Gastrocnemius medialis (tissue), 4 donors: ENCODE data around the gene JMY. TPM values are rescaled to one million over a fixed set of nuclear protein-coding genes. Genes with fewer than 3 reads are reported as not detected.

Source experiments
- ATAC-seq, 2 donors: fragments of 150-250 bp; one replicate each; pipeline ENCODE4 v1.9.1; 2016
- DNase-seq, 2 donors: peaks; one replicate each; pipeline ENCODE4 v3.0.0-alpha.2; 2019
- H3K27ac ChIP-seq, 4 donors: fragments of 200-600 bp; sonication (generic); 1 replicate in 1 of 4; 2 replicates in 3 of 4; pipeline ENCODE4 v1.5.1; 2016 to 2018; ENCODE audit warnings: mild to moderate bottlenecking in 2 of 4, moderate library complexity in 1 of 4
- H3K27me3 ChIP-seq, 3 donors: fragments of 200-600 bp; sonication (generic) in 2 of 3; 1 replicate in 1 of 3; 2 replicates in 2 of 3; pipeline versions ENCODE4 v1.5.1 to v1.6.0; 2016 to 2019; ENCODE audit warnings: mild to moderate bottlenecking in 1 of 3, moderate library complexity in 1 of 3
- H3K36me3 ChIP-seq, 2 donors: fragments of 200-600 bp; sonication (generic) in 1 of 2; one replicate each; pipeline ENCODE4 v1.5.1; 2017 to 2018
- H3K4me1 ChIP-seq, 2 donors: fragments of 200-600 bp; sonication (generic) in 1 of 2; one replicate each; pipeline ENCODE4 v1.5.1; 2016 to 2017; ENCODE audit warnings: mild to moderate bottlenecking in 2 of 2
- H3K4me3 ChIP-seq, 4 donors: fragments of 200-600 bp; sonication (generic) in 3 of 4; 1 replicate in 1 of 4; 2 replicates in 3 of 4; pipeline ENCODE4 v1.5.1; 2016 to 2019; ENCODE audit warnings: mild to moderate bottlenecking in 2 of 4
- H3K9me3 ChIP-seq, 3 donors: fragments of 200-600 bp; sonication (generic) in 2 of 3; 1 replicate in 1 of 3; 2 replicates in 2 of 3; pipeline ENCODE4 v1.5.1; 2016 to 2019
- POLR2A ChIP-seq, 2 donors: fragments of 450-650 bp; IDR thresholded peaks; one replicate each; pipeline ENCODE4 v1.6.1; 2017; ENCODE audit warnings: antibody characterized with exemption in 2 of 2, mild to moderate bottlenecking in 2 of 2, moderate library complexity in 2 of 2
- in situ Hi-C, 4 donors: fragments of 200-750 bp; cut with MboI; loops; one replicate each; pipeline versions ENCODE4 v1.15.0 to v1.8.0; 2017; ENCODE audit warnings: low sequenced_read_pairs in 4 of 4
- intact Hi-C: fragments of 100-400 bp; cut with DNase I; formaldehyde crosslinking; loops from one replicate; pipeline ENCODE4 v1.15.1; 2023; ENCODE audit warnings: low total_unique reads
- total RNA-seq, 4 donors: library from RNA; depleted of rRNA; stranded (reverse); fragments of >200 nt; gene quantifications; one replicate each; pipeline versions ENCODE4 v1.1.0 to v1.2.3, GENCODE V29; 2016
- TF ChIP-seq, protein P1 (sequence below), 5 experiments: fragments of 450-650 bp in 3 of 5; fragments of 200-600 bp in 2 of 5; sonication (generic) in 2 of 5; IDR thresholded peaks in 4 of 5; conservative IDR thresholded peaks in 1 of 5; 1 replicate in 4 of 5; 2 replicates in 1 of 5; pipeline ENCODE4 v1.5.1; 2016 to 2019; ENCODE audit warnings: antibody characterized with exemption in 5 of 5, mild to moderate bottlenecking in 3 of 5, moderate library complexity in 3 of 5

Gene JMY
- total RNA-seq, 4 donors from 2014 or later, result 11.4 to 26.7 (median 16.8) TPM

DNA sequence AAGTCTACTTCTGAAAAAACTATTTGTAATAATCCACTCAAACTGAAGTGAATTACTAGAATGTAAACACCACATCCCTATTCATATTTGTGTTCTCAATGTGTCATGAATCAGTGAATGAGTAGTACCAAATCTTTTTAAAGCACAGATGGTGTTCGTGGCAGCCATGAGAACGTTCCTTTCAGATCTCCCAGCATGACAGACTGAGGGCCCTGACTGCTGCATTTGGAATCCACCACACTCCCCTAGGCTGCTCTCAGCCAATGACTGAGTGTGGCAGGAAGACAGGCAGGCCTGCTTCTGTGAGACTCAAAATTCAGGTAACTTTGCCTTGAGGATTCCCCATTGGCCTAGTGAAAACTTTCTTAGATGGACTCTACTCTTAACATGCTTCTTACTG is 10.9 kb upstream of the JMY start:
- intact Hi-C loops, result no loop called here
- H3K27ac ChIP-seq, result no peak overlapping the region

DNA sequence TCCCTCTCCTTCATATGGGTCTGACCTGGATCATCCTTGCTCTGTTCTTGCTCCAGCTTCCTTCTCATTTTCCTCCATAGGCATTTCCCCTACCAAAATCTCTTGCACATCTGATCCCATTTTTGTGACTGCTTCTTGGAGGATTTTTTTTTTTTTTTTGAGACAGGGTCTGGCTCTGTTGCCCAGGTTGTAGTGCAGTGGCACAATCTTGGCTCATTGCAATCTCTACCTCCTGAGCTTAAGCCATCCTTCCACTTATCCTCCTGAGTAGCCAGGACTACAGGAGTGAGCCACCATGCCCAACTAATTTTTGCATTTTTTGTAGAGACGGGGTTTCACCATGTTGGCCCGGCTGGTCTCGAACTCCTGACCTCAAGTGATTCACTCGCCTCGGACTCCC is 10.5 kb upstream of the JMY start:
- in situ Hi-C loops (loop anchor here in 2 of 4 donors (25.0 kb wide), 2 partner anchors 237 to 412 kb away; no protein-coding TSS in a partner anchor), intact Hi-C loops (no loop called here)
- Histone ChIP-seq H3K27me3 (no peaks in the 10 kb centered on the region), H3K4me3 (no peak overlapping the region), H3K9me3 (no peaks in the 10 kb centered on the region), H3K27ac (no peak overlapping the region), H3K36me3 (no peaks in the 10 kb centered on the region), H3K4me1 (no peaks in the 10 kb centered on the region)
- DNase-seq (no peak), ATAC-seq (no peak)
- TF ChIP-seq, protein P1, sequence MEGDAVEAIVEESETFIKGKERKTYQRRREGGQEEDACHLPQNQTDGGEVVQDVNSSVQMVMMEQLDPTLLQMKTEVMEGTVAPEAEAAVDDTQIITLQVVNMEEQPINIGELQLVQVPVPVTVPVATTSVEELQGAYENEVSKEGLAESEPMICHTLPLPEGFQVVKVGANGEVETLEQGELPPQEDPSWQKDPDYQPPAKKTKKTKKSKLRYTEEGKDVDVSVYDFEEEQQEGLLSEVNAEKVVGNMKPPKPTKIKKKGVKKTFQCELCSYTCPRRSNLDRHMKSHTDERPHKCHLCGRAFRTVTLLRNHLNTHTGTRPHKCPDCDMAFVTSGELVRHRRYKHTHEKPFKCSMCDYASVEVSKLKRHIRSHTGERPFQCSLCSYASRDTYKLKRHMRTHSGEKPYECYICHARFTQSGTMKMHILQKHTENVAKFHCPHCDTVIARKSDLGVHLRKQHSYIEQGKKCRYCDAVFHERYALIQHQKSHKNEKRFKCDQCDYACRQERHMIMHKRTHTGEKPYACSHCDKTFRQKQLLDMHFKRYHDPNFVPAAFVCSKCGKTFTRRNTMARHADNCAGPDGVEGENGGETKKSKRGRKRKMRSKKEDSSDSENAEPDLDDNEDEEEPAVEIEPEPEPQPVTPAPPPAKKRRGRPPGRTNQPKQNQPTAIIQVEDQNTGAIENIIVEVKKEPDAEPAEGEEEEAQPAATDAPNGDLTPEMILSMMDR (IDR thresholded peaks at IDR 0.05 in 4 of 5, conservative IDR thresholded peaks at IDR 0.05 in 1 of 5), result no peak
- no peak for TF ChIP-seq POLR2A (IDR thresholded peaks at IDR 0.05)

More for the DNA sequence above, 10.9 kb upstream of the JMY start:
- DNase-seq (no peak), ATAC-seq (no peak)
- Histone ChIP-seq H3K27me3 (no peaks in the 10 kb centered on the region), H3K4me1 (no peaks in the 10 kb centered on the region), H3K36me3 (no peaks in the 10 kb centered on the region), H3K4me3 (no peak overlapping the region), H3K9me3 (no peaks in the 10 kb centered on the region)
- in situ Hi-C loops, result loop anchor here in 2 of 4 donors (25.0 kb wide), 2 partner anchors 237 to 412 kb away; no protein-coding TSS in a partner anchor
- TF ChIP-seq, protein P1 (IDR thresholded peaks at IDR 0.05 in 4 of 5, conservative IDR thresholded peaks at IDR 0.05 in 1 of 5), result no peak
- no peak for TF ChIP-seq POLR2A (IDR thresholded peaks at IDR 0.05)

DNA sequence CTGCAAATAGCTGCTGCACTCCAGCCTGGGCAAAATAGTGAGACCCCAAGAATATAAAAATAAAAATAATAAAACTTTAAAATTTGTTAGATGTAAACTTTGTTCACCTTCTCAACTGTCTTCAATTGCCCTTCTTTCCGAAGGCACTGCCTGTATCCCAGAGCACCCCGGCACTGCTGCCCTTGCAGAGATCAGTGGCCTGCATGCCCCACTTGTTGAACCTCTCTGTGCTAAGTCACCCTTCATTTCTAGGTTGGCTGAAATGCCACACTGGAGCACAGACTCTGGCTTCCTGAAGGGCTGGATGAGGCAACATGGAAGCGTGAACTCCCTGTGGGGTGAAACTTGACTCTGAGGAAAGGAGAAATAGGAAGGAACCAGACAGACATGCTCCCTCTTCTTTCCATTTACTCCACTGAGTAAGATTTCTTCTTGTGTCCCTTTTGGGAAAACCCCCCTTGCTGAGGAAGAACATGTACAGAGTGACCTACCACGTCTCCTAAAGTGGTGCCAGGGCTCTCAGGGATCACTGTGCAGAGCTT is 8.4 kb upstream of the JMY start:
- H3K4me3 ChIP-seq, result no peak overlapping the region
- ATAC-seq (no peak), DNase-seq (no peak)
- no peaks in the 10 kb centered on the region for H3K27me3 ChIP-seq
- no peak overlapping the region for H3K27ac ChIP-seq
- intact Hi-C loops (no loop called here), in situ Hi-C loops (loop anchor here in 2 of 4 donors (25.0 kb wide), 2 partner anchors 235 to 410 kb away; no protein-coding TSS in a partner anchor)
- H3K36me3 ChIP-seq, result no peaks in the 10 kb centered on the region
- no peaks in the 10 kb centered on the region for H3K4me1 ChIP-seq
- no peak for TF ChIP-seq POLR2A (IDR thresholded peaks at IDR 0.05)
- TF ChIP-seq, protein P1 (IDR thresholded peaks at IDR 0.05 in 4 of 5, conservative IDR thresholded peaks at IDR 0.05 in 1 of 5), result no peak
- H3K9me3 ChIP-seq, result no peaks in the 10 kb centered on the region

DNA sequence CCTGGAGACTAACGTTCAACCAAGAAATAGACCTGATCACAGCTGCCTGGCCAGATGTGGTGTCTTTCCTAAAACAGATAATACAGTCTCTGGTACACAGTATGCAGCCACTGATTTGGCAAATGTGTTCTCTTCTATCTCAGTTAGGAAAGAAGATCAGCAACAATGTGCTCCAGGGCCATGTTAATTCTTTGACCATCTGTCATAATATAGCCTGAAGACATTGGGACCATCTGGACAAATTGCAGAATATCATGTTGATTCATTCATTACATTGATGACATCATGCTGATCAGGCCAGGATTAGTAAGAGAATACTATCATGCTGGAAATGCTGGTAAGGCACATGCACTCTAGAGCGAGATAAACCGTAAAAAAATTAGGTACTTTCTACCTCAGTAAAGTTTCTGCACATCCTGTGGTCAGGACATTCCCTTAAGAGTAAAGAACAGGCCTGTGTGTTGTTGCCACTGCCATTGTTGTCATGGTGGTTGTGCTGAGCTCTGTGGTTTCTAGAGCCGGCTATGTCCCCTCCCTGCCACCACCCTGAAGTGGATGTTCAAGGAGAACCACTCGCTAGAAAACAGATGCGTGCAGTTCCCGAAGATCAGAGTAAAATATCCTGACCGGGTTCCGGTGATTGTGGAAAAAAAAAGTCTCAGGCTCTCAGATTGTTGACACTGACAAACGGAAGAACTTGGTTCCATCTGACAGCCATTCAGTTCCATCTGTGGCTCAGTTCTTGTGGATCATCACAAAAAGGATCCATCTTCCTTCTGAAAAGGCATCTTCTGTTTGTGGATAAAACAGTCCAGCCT is 6.4 kb upstream of the JMY start:
- intact Hi-C loops (loop anchor here (10.0 kb wide), 1 partner anchor 385 kb away; the partner anchor contains the start of gene TENT2), in situ Hi-C loops (loop anchor here in 2 of 4 donors (25.0 kb wide), 2 partner anchors 233 to 408 kb away; no protein-coding TSS in a partner anchor)

More for the DNA sequence above, 6.4 kb upstream of the JMY start:
- TF ChIP-seq POLR2A (IDR thresholded peaks at IDR 0.05), result no peak
- TF ChIP-seq, protein P1 (IDR thresholded peaks at IDR 0.05 in 4 of 5, conservative IDR thresholded peaks at IDR 0.05 in 1 of 5), result no peak
- Histone ChIP-seq H3K36me3 (no peaks in the 10 kb centered on the region), H3K9me3 (no peaks in the 10 kb centered on the region), H3K4me3 (no peak overlapping the region), H3K27me3 (no peaks in the 10 kb centered on the region), H3K27ac (no peak overlapping the region), H3K4me1 (no peaks in the 10 kb centered on the region)
- no peak for ATAC-seq
- no peak for DNase-seq
